ENCODE results near the gene TMEM269.
"Not testable (repeated sequence)": the region's sequence is repeated elsewhere in the genome, so short reads cannot be mapped to it uniquely, and the experiment has no call there.

The TMEM269 gene

GRCh38 chr1:42750041-42750440 lies 34.8 kb upstream of the TMEM269 start:
- no peak for DNase-seq
- H3K4me3 Mint-ChIP-seq: no peak overlapping the region
- H3K27me3 Mint-ChIP-seq (ENCODE audit: low read depth, poor library complexity): no peaks in the 10 kb centered on the region
- peak overlapping the region; percentile 50 for H3K27ac Mint-ChIP-seq
- no peaks in the 10 kb centered on the region for H3K4me1 Mint-ChIP-seq
- TF ChIP-seq CTCF (IDR thresholded peaks at IDR 0.05): no peak
- H3K36me3 Mint-ChIP-seq (ENCODE audit: low read depth): peaks cover 70% of the 10 kb centered on the region
- peaks cover 24% of the 10 kb centered on the region for H3K9me3 Mint-ChIP-seq

- H3K36me3 Mint-ChIP-seq (ENCODE audit: low read depth): peaks cover 75% of the 10 kb centered on the region
Measured at GRCh38 chr1:42751511-42752070, 33.2 kb upstream of the TMEM269 start.

GRCh38 chr1:42752284-42752683 lies 32.5 kb upstream of the TMEM269 start:
- no peak overlapping the region for H3K4me3 Mint-ChIP-seq
- no peak overlapping the region for H3K27ac Mint-ChIP-seq
- no peaks in the 10 kb centered on the region for H3K27me3 Mint-ChIP-seq (ENCODE audit: low read depth, poor library complexity)
- H3K4me1 Mint-ChIP-seq: peaks cover 4% of the 10 kb centered on the region
- no peak for TF ChIP-seq CTCF (IDR thresholded peaks at IDR 0.05)
- no peak for DNase-seq
- H3K36me3 Mint-ChIP-seq (ENCODE audit: low read depth): peaks cover 82% of the 10 kb centered on the region
- H3K9me3 Mint-ChIP-seq: peaks cover 24% of the 10 kb centered on the region

More at GRCh38 chr1:42751511-42752070, 33.2 kb upstream of the TMEM269 start:
- not testable (repeated sequence) for DNase-seq; H3K4me3 Mint-ChIP-seq; H3K27me3 Mint-ChIP-seq (ENCODE audit: low read depth, poor library complexity); H3K4me1 Mint-ChIP-seq
- H3K9me3 Mint-ChIP-seq: peaks cover 24% of the 10 kb centered on the region
- H3K27ac Mint-ChIP-seq: peak overlapping the region; percentile 80

- no peak overlapping the region for H3K4me3 Mint-ChIP-seq
- no peak for DNase-seq
- peaks cover 24% of the 10 kb centered on the region for H3K9me3 Mint-ChIP-seq
- no peaks in the 10 kb centered on the region for H3K27me3 Mint-ChIP-seq (ENCODE audit: low read depth, poor library complexity)
- TF ChIP-seq CTCF (IDR thresholded peaks at IDR 0.05): no peak
- no peak overlapping the region for H3K27ac Mint-ChIP-seq
- H3K36me3 Mint-ChIP-seq (ENCODE audit: low read depth): peaks cover 87% of the 10 kb centered on the region
- H3K4me1 Mint-ChIP-seq: peaks cover 10% of the 10 kb centered on the region
Measured at GRCh38 chr1:42753070-42753469, 31.7 kb upstream of the TMEM269 start.

- Mint-ChIP-seq H3K36me3 (ENCODE audit: low read depth) (peaks cover 64% of the 10 kb centered on the region), H3K9me3 (peaks cover 5% of the 10 kb centered on the region), H3K4me1 (peaks cover 10% of the 10 kb centered on the region), H3K27me3 (ENCODE audit: low read depth, poor library complexity) (no peaks in the 10 kb centered on the region), H3K27ac (peak overlapping the region; percentile 93), H3K4me3 (no peak overlapping the region)
- peak; percentile 73 for TF ChIP-seq CTCF (IDR thresholded peaks at IDR 0.05)
- DNase-seq: peak; percentile 31
Measured at GRCh38 chr1:42756956-42757891, 27.6 kb upstream of the TMEM269 start.

- peaks cover 61% of the 10 kb centered on the region for H3K36me3 Mint-ChIP-seq (ENCODE audit: low read depth)
- H3K27ac Mint-ChIP-seq: peak overlapping the region; percentile 39
- H3K4me3 Mint-ChIP-seq: no peak overlapping the region
- TF ChIP-seq CTCF (IDR thresholded peaks at IDR 0.05): no peak
- DNase-seq: no peak
- peaks cover 10% of the 10 kb centered on the region for H3K4me1 Mint-ChIP-seq
- H3K9me3 Mint-ChIP-seq: no peaks in the 10 kb centered on the region
- H3K27me3 Mint-ChIP-seq (ENCODE audit: low read depth, poor library complexity): no peaks in the 10 kb centered on the region
Measured at GRCh38 chr1:42757892-42758275, 26.9 kb upstream of the TMEM269 start.

All from nephron progenitor cell (in vitro differentiated cells).